NT2/D1 (cell line): ENCODE data around the gene DIAPH3.

ENCODE experiments used
- SUZ12 ChIP-seq: IDR thresholded peaks from 2 replicates; pipeline ENCODE4 v1.6.1; 2011; ENCODE audit not compliant: insufficient read length, insufficient read depth; ENCODE audit errors: extremely low read depth
- YY1 ChIP-seq: IDR thresholded peaks from 2 replicates; pipeline ENCODE4 v1.6.1; 2011; ENCODE audit not compliant: insufficient read length, insufficient read depth
- ZNF274 ChIP-seq: IDR thresholded peaks from 2 replicates; pipeline ENCODE4 v1.6.1; 2011; ENCODE audit warnings: mild to moderate bottlenecking, low read depth, low read length

- no peak for TF ChIP-seq YY1
- no peak for TF ChIP-seq ZNF274
- no peak for TF ChIP-seq SUZ12
Measured at GRCh38 chr13:59653916-59654315, 509.8 kb downstream of the DIAPH3 start.
